Hepatocyte (in vitro differentiated cells): ENCODE measurements around the gene SAMD4A.

Experiments
- CTCF ChIP-seq: fragments of 200-600 bp; sonication (generic); IDR thresholded peaks from 2 replicates; pipeline ENCODE4 v1.5.1; 2016; ENCODE audit warnings: antibody characterized with exemption, mild to moderate bottlenecking; ENCODE audit not compliant: poor library complexity
- EZH2 ChIP-seq: fragments of 200-600 bp; sonication (generic); IDR thresholded peaks from 2 replicates; pipeline ENCODE4 v1.6.1; 2016; ENCODE audit warnings: antibody characterized with exemption, mild to moderate bottlenecking, borderline replicate concordance

- TF ChIP-seq EZH2 (no peak), CTCF (no peak)
These were observed 84.7 kb downstream of the SAMD4A start for GRCh38 chr14:54651649-54652048.
